AG08395 (cell line): ENCODE data around the gene SEC22C.
"Not testable (repeated sequence)": the region's sequence is repeated elsewhere in the genome, so short reads cannot be mapped to it uniquely, and the experiment has no call there.

Experiments used
- DNase-seq: peaks from one replicate; pipeline ENCODE4 v3.0.0; 2012; ENCODE audit warnings: mixed read lengths, low spot score

The SEC22C gene

DNA sequence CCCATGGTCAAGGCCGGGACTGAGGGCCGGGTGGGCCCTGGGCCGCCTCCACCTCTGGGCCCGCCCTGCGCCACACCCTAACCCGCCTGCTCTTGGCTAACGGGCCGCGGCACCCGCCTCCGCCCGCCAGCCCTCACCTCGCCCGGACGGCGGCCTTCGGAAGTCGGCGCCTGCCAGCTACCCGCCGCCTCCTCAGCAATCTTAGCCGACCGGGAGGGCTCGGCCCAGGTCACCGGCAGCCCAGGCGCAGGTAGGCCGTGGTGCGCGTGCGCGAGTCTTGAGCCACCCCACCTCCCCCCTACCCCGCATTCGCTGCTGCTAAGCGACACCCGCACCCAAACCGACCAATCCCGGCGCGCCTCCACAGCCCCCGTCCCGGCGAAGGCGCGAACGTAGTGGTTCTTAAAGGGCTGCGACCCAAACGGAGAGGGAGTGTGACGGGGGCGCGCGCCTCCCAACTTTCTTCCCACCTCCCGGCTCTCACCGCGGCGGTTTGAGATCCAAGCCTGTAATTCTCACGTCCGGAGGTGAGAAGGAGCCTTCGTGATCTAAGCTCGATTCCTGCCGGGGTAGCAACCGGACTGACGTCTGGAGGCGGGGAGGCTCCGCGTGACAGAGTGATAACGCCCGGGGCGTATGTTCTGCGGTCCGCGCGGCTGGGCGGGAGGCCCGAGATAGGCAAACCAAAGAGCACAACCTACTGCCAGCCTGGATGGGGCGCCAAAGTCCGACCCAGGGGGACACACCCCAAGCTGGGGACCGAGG is at the start of gene SEC22C:
Gene SEC22C, minus strand, starts transcription at position 259 of the 765 bp plus-strand sequence. CDS start 12,921 bp downstream, outside the sequence.
- DNase-seq: peak; percentile 100

DNA sequence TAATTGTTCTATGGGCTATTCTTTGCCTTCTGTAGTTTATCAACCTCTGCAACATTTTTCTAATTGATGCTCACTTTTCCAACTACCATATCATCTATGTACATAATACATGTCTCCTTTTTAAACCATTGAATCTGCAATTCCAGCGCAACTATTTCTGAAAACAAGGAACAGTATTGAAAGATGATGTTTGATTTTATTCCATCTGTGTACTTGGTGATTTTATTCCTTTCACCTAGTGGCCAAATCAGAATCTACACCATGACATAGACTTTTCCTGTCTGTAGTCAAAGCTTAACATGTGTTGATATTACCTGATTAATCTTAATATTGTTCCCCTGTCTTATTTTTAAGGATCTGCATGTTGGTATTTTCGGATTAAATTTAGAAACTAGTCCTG is 31.7 kb upstream of the SEC22C start:
- DNase-seq: peak; percentile 15

- no peak for DNase-seq
These were observed 31.2 kb upstream of the SEC22C start for GRCh38 chr3:42612928-42613327.

DNA sequence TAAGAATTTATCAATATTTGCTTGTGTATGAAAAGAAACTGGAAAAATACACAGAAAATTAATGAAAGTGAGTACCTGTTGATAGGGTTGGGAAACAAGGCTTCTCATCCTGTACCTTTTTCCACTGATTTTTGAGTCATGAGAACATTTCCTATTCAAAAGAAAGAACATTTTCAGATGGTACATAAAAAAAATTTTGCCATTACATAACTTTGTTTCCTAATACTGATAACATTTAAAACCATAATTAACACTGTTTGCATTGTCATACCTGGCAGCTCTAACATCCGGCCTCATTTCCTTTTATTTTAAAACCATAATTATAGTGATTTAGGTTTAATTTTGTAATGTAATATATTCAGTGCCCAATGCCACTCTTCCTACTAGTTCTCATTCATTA is 30.4 kb upstream of the SEC22C start:
- no peak for DNase-seq

DNA sequence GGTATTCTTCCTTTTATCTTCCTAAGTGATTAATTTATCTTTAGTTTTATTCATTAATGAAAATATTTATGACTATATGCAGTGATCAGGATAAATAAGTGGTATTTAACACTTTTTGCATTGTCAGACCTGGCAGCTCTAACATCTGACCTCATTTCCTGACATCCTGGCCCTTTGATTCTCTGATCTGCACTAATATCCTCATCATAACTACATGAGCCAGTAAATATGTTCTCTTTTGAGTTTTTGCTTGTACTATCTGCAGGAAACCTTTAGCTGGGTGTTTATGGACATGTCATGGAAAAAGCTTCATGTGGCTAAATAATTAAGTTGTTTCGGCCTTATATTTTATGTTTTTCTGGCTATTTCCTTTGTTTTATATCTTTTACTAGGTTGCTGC is 29.2 kb upstream of the SEC22C start:
- no peak for DNase-seq

DNA sequence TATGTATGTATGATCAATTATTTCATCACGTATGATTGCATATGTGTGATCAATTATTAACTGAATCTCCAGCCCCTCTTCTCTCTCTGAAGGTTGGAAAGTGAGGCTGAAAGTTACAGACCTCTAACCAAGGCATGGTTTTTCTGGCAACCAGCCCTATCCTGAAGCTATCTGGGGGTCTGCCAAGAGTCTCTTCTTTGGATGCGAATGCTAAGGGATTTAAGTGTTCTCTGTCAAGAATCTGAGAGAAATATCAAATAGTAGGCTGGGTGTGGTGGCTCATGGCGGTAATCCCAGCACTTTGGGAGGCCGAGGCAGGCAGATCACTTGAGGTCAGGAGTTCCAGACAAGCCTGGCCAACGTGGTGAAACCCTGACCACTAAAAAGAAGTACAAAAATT is 26.8 kb upstream of the SEC22C start:
- DNase-seq: peak; percentile 7

DNA sequence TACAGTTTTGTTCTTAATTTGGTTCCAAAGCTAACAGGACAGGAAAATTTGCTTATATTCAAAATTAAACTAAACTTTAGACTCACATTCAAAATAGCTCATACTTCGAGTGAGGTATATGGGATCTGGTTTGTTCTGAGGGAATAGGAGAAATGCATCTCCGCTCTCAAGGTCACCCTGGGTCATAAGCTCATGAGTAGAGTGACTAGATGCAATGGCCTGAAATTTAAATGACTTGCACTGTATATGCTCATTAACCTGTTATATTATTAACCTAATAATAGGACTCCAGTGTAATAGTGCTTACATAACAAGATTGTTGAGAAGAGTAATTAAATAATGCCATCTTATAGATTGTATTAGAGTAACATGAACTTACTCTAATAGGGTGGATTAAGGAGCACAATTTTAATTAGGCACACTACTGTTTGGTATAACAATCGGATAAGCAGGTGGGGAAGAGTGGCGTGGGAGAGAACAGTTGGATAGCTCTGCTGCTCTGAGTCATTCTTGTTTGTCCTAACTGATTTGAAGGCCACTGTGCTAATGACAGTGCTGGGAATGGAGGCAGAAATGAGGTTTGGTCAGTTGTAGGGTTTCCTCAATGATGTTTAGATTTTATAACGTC is 23.9 kb upstream of the SEC22C start:
- DNase-seq: no peak

DNA sequence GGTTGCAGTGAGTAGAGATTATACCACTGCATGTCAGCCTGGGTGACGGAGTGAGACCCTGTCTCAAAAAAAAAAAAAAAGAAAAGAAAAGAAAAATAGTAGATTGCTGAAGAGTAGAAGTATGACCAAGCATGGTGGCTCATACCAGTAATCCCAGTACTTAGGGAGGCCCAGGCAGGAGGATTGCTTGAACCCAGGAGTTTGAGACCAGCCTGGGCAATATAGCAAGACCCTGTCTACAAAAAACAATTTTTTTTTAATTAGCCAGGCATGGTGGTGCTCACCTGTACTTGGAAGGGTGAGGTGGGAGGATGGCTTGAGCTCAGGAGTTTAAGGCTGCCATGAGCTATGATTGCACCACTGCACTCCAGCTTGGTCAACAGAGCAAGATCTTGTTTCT is 21.2 kb upstream of the SEC22C start:
- no peak for DNase-seq

GRCh38 chr3:42601896-42602581 is 20.3 kb upstream of the SEC22C start:
- no peak for DNase-seq

GRCh38 chr3:42600958-42601675 is 19.4 kb upstream of the SEC22C start:
- peak; percentile 55 for DNase-seq

GRCh38 chr3:42600111-42600957 is 18.6 kb upstream of the SEC22C start, which contains the start of gene NKTR:
NKTR (plus strand) TSS chr3:42600686; CDS start chr3:42601007, 321 bp downstream.
- peak; percentile 95 for DNase-seq

- DNase-seq: not testable (repeated sequence)
These were observed 15.3 kb upstream of the SEC22C start for GRCh38 chr3:42597098-42597497.

DNA sequence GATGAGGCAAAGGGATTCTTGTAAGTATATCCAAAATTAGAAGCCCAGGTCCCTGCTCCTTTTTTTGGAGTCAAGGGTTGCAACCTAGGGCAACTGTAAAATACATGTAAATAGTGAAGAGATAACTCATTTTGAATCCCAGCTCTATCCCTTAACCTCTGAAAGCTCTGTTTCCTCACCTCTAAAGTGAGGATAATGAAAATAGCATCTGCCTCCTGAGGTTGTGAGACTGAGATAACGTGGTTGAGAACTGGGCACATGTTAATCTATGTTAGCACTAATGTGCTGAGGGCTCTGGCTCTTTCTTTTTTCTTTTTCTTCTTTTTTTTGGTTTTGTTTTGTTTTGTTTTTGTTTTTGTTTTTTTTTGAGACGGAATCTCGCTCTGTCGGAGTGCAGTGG is 13.9 kb upstream of the SEC22C start:
- DNase-seq: no peak

GRCh38 chr3:42593635-42594034 is 11.9 kb upstream of the SEC22C start:
- no peak for DNase-seq

DNA sequence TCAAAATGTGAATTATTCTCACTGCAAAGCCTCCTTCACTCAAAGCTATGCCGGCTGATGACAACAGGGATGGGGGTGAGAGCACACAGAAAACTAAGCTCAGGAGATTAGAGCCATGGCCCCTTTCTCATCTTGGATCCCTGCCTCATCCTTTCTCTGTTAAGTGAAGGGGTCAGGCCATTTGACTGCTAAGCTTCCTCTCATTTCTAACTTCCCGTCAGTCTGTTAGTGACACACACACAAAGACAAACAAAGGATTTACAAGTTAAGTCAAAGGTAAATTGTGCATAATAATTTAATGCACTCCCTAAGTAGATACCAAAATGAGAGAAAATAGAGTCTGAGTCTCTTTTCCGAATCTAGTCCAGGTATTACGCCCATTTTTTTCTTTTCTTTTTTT is 10.0 kb upstream of the SEC22C start:
- DNase-seq: no peak

GRCh38 chr3:42590989-42591756 is 9.4 kb upstream of the SEC22C start:
- no peak for DNase-seq

GRCh38 chr3:42589382-42590109 is 7.8 kb upstream of the SEC22C start:
- DNase-seq: no peak

- DNase-seq: no peak
These were observed 6.9 kb upstream of the SEC22C start for GRCh38 chr3:42588625-42589024.

DNA sequence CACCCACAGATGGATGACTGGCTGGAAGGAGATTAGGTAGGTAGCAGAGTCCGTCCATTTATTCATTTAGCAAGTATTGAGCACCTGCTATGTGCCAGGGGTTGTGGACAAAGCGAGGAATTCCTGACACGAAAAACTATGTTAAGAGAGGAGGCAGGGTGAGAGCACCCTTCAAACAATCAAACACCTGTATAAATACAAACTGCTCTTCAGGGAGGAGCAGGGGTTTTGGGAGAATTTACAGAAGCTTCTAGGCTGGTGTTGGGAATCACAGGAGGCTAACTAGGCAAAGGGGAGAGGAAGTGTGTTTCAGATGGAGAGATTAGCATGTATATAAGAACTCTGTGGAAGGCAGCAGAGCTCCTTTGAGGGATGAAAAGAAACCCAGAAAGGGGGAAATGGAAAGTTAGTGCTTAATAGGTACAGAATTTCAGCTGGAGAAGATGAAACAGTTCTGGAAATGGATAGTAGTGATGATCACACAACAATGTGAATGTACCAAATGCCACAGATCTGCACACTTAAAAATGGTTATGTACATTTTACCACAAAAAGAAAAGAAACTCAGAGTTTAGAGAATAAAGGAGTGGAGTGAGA is 805 bp upstream of the SEC22C start:
- no peak for DNase-seq

GRCh38 chr3:42581400-42581708 is 413 bp downstream of the SEC22C start:
- DNase-seq: no peak
